Panc1 (cell line): ENCODE results near the gene PANK4.

Experiments used
- CTCF ChIP-seq: fragments of 450-650 bp; IDR thresholded peaks from 2 replicates; pipeline ENCODE4 v1.5.1; 2017; ENCODE audit warnings: mild to moderate bottlenecking
- POLR2AphosphoS5 ChIP-seq: IDR thresholded peaks from 2 replicates; pipeline ENCODE4 v1.6.1; 2012; ENCODE audit warnings: mild to moderate bottlenecking, low read depth, low read length, moderate library complexity
- REST ChIP-seq, 2 experiments: IDR thresholded peaks; 2 replicates each; pipeline ENCODE4 v1.6.1; 2011 to 2012; ENCODE audit warnings: low read depth in 2 of 2, control low read depth in 1 of 2, low read length in 1 of 2, mild to moderate bottlenecking in 1 of 2, moderate library complexity in 1 of 2; ENCODE audit not compliant: insufficient read depth in 1 of 2
- SIN3A ChIP-seq: IDR thresholded peaks from 2 replicates; pipeline ENCODE4 v1.6.1; 2012; ENCODE audit warnings: low read depth, mild to moderate bottlenecking, low read length, moderate library complexity, borderline replicate concordance; ENCODE audit not compliant: insufficient read depth
- TCF7L2 ChIP-seq: IDR thresholded peaks from 2 replicates; pipeline ENCODE4 v1.6.1; 2011; ENCODE audit warnings: mild to moderate bottlenecking, low read depth, low read length, inconsistent platforms

- TF ChIP-seq CTCF (peak; percentile 35; the same call in 1 of the 2 replicates), REST (IDR thresholded peaks at IDR 0.05; ENCODE audit: insufficient read depth in 1 of 2, low read depth in 2 of 2, low read length in 1 of 2) (no peak), SIN3A (no peak), POLR2AphosphoS5 (0 out of 2 replicates have a peak, but pooled peaks have one; percentile 1), TCF7L2 (no peak)
Observed at GRCh38 chr1:2556678-2557481, 30.5 kb upstream of the PANK4 start.
